Upper lobe of left lung (tissue), 4 donors: Measurements from ENCODE around the gene STK11.

Source experiments
- CTCF ChIP-seq, 6 experiments: fragments of 450-650 bp in 4 of 6; fragments of 200-600 bp in 2 of 6; sonication (generic) in 2 of 6; IDR thresholded peaks; one replicate each; pipeline ENCODE4 v1.5.1; 2016 to 2019; ENCODE audit warnings: antibody characterized with exemption in 6 of 6
- POLR2A ChIP-seq, 4 donors: fragments of 450-650 bp; IDR thresholded peaks; one replicate each; pipeline ENCODE4 v1.5.1; 2016 to 2017; ENCODE audit warnings: antibody characterized with exemption in 4 of 4, mild to moderate bottlenecking in 2 of 4

GRCh38 chr19:1237027-1237659, 31.6 kb downstream of the STK11 start:
- TF ChIP-seq POLR2A (IDR thresholded peaks at IDR 0.05) = no peak
- TF ChIP-seq CTCF (IDR thresholded peaks at IDR 0.05) = no peak
